ENCODE results near the gene PRKN. TPM values are rescaled to one million over a fixed set of nuclear protein-coding genes. Genes with fewer than 3 reads are reported as not detected.

PRKN gene
- total RNA-seq, 1 experiment from 2014 or later: 2.0 TPM

DNA sequence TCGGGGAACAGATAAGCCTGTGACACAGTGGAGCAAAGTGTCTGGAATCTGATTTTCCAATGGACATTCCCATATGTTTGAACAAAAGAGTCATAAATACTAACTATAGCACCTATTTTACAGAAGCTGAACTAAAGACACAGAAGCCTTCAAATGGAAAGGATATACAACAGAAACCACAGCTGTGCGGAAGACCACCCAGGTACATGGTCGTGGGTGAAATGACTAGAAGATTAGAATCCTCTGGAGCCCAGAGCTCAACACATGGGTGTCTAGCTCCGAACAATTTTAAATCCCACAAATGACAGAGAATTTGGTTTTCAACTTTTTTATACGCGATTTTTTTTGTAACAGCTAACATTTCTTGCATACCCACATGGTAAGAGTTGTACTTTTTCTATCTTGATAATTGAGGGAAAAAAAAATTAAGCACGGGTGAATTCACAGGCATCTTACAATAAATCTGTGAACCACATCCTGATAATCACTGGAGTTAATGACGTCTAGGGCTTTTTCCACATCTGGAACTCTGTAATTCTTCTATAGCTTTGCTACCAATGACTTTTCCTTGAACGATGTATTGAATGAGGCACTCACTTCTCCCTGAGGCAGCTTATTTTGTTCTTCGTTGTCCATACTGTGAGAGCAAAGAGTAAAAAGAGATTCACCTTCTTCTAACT is 1182.6 kb downstream of the PRKN start:
- TF ChIP-seq, protein P1, sequence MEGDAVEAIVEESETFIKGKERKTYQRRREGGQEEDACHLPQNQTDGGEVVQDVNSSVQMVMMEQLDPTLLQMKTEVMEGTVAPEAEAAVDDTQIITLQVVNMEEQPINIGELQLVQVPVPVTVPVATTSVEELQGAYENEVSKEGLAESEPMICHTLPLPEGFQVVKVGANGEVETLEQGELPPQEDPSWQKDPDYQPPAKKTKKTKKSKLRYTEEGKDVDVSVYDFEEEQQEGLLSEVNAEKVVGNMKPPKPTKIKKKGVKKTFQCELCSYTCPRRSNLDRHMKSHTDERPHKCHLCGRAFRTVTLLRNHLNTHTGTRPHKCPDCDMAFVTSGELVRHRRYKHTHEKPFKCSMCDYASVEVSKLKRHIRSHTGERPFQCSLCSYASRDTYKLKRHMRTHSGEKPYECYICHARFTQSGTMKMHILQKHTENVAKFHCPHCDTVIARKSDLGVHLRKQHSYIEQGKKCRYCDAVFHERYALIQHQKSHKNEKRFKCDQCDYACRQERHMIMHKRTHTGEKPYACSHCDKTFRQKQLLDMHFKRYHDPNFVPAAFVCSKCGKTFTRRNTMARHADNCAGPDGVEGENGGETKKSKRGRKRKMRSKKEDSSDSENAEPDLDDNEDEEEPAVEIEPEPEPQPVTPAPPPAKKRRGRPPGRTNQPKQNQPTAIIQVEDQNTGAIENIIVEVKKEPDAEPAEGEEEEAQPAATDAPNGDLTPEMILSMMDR (conservative IDR thresholded peaks at IDR 0.05): no peak
- no peak overlapping the region for H3K14ac ChIP-seq (ENCODE audit: insufficient read depth, low read length)
- Mint-ChIP-seq H3K9me3 (no peaks in the 10 kb centered on the region), H3K4me3 (no peak overlapping the region), H3K36me3 (ENCODE audit: insufficient read depth in 1 of 3, low read depth in 3 of 3) (no peaks in the 10 kb centered on the region), H3K27ac (no peak overlapping the region), H3K4me1 (peaks cover 8 to 19% of the 10 kb centered on the region in 2 experiments), H3K27me3 (ENCODE audit: low read depth) (no peaks in the 10 kb centered on the region)
- no peak overlapping the region for H3K4me2 ChIP-seq (ENCODE audit: insufficient read depth, insufficient read length, low read length)
- H3K56ac ChIP-seq (ENCODE audit: insufficient read length, low read depth, low read length): no peak overlapping the region
- no peak overlapping the region for H3K4ac ChIP-seq (ENCODE audit: low read depth, low read length)
- H3T11ph ChIP-seq (ENCODE audit: low read length): no peak overlapping the region
- H2BK20ac ChIP-seq (ENCODE audit: low read depth, low read length, poor library complexity, severe bottlenecking): no peak overlapping the region
- H2BK120ac ChIP-seq (ENCODE audit: low read depth, low read length, poor library complexity, severe bottlenecking): no peak overlapping the region
- no peak overlapping the region for H2AFZ ChIP-seq (ENCODE audit: low read length)
- no peak overlapping the region for H2BK15ac ChIP-seq (ENCODE audit: low read depth, low read length)
- no peak overlapping the region for H4K91ac ChIP-seq (ENCODE audit: insufficient read length, low read depth, low read length)
- no peak overlapping the region for H4K8ac ChIP-seq (replicated peaks; ENCODE audit: insufficient read length, low read depth, low read length)
- no peak for DNase-seq
- H3K27me3 ChIP-seq (ENCODE audit: insufficient read depth, low read length): no peaks in the 10 kb centered on the region
- H3K9me3 ChIP-seq (ENCODE audit: control insufficient read depth, low read depth, low read length): no peaks in the 10 kb centered on the region
- H4K5ac ChIP-seq (ENCODE audit: insufficient read length, low read depth, low read length): no peak overlapping the region
- H2BK5ac ChIP-seq (ENCODE audit: insufficient read length, low read length): no peak overlapping the region
- WGBS (ENCODE audit: extremely low coverage, insufficient read length, low lambda C conversion rate): no CpG with 5 or more reads among the region's 10 CpGs
- no peaks in the 10 kb centered on the region for H4K20me1 ChIP-seq (ENCODE audit: control insufficient read depth, insufficient read depth, insufficient read length)
- H2AK5ac ChIP-seq (ENCODE audit: insufficient read length, low read length): no peak overlapping the region
- no peaks in the 10 kb centered on the region for H3K4me1 ChIP-seq (ENCODE audit: insufficient read depth, low read length)
- no peak overlapping the region for H3K18ac ChIP-seq (ENCODE audit: insufficient read length, low read depth, low read length)
- no peak overlapping the region for H3K23ac ChIP-seq (ENCODE audit: insufficient read length, low read depth, low read length)
- no peaks in the 10 kb centered on the region for H3K79me1 ChIP-seq (ENCODE audit: insufficient read depth, low read depth, low read length, poor library complexity, severe bottlenecking)
- no peaks in the 10 kb centered on the region for H3K23me2 ChIP-seq (ENCODE audit: insufficient read length, low read depth, low read length, poor library complexity, severe bottlenecking)
- H3K79me2 ChIP-seq (ENCODE audit: insufficient read depth, low read length): no peaks in the 10 kb centered on the region
- no peak overlapping the region for H3K27ac ChIP-seq (ENCODE audit: insufficient read length, low read depth, low read length)
- H2BK12ac ChIP-seq (ENCODE audit: insufficient read length, low read depth, low read length): no peak overlapping the region
- no peak overlapping the region for H3K9ac ChIP-seq (ENCODE audit: extremely low read depth, insufficient read length, low read length)
